GM18511 (cell line): ENCODE data around the gene ATP10B.
"Not testable (repeated sequence)": the region's sequence is repeated elsewhere in the genome, so short reads cannot be mapped to it uniquely, and the experiment has no call there.

Source experiments
- ATAC-seq: cut with Tn5 transposase; IDR thresholded peaks from one replicate; pipeline ENCODE4 v1.9.1; 2021; ENCODE audit warnings: mild to moderate bottlenecking, moderate library complexity; ENCODE audit not compliant: unreplicated experiment

ATP10B gene

DNA sequence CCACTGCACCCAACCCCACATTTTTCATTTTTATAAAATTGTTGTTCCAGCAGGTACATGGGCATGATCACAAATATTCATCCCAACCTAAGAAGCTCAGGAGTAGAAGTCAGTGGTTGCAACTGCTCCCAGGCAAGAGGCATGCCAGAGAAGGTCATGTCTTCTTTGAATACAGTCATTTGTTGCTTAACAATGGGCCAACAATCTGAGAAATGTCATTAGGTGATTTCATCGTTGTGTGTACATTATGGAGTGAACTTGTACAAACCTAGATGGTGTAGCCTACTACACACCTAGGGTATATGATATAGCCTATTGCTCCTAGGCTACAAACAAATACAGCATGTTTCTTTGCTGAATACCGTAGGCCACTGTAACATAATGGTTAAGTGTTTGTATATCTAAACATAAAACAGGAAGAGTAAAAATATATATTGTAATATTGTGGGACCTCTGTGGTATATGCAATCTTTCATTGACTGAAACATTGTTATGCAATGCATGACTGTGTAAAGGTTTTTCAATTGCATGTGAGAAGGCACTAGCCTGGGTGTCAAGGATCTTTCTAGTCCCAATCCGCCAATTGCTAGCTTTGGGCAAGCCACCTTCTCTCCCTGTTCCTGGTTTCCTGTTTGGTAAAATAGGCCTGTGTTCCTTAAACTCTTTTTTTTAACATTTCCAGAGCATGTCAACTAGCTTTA is 27.6 kb downstream of the ATP10B start:
- ATAC-seq, result no peak

DNA sequence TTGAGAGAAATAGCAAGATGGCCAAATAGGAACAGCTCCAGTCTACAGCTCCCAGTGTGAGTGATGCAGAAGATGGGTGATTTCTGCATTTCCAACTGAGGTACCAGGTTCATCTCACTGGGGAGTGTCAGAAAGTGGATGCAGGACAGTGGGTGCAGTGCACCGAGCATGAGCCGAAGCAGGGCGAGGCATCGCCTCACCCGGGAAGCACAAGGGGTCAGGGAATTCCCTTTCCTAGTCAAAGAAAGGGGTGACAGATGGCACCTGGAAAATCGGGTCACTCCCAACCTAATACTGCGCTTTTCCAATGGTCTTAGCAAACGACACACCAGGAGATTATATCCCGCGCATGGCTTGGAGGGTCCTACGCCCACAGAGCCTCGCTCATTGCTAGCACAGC is 39.0 kb downstream of the ATP10B start:
- not testable (repeated sequence) for ATAC-seq

DNA sequence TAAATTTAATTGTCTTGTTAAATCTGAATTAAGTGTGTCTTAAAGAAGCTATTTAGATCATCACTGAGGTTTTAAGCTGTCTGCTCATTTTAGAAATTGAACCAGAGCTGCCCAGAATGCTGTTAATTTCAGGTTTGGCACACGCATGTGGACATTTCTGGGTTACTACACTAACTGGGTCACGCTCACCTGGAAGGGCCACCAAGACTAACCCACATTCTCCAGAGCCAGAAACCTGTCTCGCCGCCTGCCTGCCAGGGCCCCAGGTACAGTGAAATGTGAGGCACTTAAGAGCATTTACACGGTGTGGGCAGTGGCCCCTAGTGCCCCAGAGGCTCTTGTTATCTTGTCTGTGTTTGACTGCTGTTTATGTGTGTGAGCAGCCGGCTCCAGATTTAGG is 46.6 kb downstream of the ATP10B start:
- no peak for ATAC-seq

DNA sequence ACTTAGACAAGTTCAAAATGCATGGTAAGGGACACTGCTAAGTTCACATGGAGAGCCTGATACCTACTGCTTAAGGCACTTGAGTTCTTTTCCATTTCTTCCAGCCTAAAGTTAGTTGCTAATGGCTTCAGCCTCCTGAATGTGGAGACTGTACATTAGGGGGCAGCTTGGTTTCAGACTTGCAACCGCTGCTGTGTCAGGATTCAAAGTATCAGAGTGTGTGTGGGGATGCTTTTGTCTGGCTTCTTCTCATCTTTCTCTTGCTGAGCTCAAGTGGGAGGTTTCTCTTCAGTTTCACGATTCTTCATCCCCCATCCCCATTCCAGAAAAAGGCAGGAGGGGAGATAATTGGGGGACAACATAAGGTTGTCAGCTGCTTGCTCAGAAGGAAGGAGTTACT is 49.4 kb downstream of the ATP10B start:
- ATAC-seq, result peak; percentile 50

DNA sequence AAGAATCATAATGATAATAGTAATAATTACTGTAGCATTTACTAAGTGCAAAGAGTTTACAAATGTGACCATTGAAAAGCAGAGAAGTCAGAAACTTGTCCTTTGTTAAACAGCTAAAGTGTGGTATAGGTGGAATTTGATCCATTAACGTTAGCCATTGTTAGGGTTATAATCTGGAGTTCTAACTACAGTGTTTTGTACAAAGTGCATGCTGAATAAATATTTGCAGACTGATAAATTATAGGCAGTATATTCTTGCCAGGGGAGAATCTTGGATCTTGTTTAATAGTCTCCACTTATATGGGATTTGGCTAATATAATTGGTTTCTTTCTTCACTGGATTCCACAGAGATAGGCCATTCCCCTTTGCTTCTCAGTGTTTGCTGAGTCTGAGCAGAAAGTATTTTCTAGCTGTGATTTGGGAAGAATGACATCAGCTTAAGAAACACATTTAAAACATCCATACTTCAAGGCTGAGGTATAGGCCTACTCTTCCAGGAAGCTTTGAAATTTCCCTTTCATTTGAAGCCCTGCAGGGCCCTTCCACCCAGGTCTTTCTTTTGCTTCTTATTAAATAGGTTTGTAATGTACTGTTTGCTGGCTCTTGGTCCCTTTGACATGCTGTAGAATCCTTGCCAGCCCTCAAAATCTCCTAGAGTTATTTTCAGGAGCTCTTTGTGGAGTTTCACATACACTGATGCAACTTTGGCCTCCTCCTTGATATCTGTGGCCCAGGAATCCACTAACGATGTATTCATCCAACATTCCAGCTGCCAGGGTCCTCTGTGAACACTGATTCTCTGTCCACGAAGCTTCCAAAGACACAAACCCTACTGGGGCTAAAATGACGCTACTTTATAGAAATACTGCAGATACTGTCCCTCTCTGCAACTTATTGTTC is 51.4 kb downstream of the ATP10B start:
- no peak for ATAC-seq

DNA sequence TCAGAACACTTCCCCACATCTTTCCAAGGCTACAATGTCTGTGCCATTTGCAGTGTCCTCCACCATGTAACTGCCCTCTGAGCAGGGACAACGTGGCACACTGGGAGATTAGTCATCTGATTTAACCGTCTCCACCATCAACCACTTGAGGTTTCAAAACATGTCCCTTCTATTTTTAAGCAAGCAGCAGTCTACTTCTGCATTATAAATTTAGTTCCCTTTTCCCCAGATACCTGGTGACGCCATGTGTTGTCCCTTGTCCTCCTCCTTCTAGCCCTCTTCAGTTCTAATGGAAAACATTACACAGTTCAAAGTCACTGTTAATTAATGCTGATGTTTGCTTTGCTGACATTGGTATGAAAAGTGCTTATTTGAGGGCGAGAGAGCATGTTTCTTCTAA is 52.8 kb downstream of the ATP10B start:
- peak; percentile 76 for ATAC-seq

DNA sequence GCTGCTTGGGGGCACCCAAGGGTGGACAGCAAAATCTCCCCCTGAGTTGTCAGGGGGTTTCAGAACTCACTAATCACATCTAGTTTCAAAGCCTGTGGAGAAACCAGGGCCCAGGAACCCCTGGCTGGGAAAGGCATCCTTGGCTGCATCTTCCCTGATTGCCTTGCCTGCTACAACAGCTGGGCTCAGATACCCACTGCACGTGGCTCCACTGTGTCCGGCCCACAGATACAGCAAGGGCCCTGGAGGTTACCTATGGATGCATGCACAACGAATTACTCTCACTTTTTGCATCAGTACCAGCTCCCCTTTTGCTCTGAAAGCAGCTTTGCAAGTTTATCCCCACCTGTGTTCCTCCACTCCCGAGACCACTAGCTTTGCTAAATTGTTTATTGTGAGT is 55.0 kb downstream of the ATP10B start:
- ATAC-seq, result no peak

DNA sequence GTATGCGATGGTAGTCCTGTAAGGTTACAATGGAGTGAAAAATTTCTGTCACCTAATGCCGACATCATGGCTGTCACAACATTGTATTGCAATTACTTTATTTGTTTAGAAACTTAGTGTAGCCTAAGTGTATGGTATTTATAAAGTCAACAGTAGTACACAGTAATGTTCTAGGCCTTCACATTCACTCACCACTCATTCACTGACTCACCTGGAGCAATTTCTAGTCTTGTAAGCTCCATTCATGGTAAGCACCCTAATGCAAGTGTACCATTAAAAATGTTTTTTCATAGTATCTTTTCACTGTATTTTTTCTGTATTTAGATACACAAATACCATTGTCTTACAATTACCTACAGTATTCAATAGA is 58.5 kb downstream of the ATP10B start:
- no peak for ATAC-seq

DNA sequence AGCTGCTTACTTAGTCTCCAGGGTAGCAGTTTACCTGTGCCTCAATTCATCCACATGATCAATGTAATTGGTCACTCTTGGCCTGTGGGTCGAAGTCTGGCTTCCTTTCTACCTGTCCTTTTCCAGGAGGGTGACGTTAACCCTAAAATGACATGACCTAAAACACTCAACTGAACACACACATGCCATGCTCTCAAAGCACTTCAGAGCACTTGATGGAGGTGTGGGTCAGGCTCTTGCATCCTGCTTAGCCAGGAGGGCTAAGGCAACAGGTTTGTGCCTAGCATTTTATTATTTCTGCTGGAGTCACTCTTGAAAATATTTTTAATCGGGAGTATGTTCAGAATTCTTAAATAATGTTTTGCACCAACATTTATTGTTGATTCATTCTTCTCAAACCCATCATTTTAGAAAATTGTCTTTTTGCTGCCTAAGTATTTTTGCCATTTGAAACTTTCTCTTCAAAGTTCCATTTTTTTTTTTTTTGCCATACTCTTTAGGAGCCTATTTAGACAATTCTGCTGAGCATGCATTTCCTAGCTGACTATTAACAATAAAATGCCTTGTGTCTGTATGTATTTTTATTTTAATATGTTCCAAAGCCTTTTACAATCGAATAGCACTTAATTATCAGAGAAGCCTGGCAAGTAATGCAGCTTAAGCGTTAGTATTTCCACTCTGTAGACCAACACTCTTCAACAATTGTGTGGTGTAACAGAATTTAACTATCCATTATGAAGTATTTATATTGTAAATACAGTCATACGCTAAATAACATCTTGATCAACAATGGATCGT is 59.1 kb downstream of the ATP10B start:
- no peak for ATAC-seq

DNA sequence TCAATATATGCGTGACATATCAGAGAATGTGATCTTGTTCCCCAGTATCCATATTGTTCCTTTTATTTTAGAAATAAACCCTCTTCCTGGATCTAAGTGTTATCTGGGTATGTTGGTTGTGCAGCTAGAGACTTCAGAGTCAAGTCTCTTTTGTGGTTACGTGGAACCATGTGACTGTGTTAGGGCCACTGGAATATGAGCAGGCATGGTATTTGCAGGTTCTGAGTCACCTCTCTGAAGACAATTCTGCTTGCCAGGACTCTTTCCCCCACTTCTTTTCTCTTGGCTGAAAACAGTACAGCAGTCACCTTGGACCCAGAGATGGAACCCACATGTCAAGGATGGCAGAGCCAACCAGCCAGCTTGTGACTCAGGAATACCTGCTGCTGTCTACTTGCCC is 59.7 kb downstream of the ATP10B start:
- no peak for ATAC-seq

DNA sequence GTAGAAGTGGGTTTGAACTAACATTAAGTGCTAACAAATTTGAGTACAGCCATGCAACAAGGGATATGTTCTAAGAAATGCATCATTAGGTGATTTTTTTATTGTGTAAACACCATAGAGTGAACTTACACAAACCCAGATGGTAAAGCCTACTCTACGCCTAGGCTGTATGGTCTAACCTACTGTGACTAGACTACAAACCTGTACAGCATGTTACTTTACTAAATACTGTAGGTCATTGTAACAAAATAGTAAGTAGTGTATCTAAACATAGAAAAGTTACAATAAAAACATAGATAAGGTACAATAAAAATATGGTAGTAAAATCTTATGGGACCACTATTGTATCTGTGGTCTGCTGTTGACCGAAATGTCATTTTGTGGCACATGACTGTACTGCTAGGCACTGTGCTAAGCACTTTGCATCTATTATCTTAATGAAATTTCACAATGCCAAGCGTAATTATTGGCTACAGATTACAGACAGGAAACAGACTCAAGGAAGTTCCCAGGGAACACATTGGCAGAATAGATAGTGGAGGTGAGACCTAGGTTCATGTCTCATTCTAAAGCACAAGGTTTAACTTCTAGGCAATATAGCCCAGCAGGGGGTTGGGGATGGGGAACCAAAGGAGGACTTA is 62.7 kb downstream of the ATP10B start:
- ATAC-seq, result no peak

DNA sequence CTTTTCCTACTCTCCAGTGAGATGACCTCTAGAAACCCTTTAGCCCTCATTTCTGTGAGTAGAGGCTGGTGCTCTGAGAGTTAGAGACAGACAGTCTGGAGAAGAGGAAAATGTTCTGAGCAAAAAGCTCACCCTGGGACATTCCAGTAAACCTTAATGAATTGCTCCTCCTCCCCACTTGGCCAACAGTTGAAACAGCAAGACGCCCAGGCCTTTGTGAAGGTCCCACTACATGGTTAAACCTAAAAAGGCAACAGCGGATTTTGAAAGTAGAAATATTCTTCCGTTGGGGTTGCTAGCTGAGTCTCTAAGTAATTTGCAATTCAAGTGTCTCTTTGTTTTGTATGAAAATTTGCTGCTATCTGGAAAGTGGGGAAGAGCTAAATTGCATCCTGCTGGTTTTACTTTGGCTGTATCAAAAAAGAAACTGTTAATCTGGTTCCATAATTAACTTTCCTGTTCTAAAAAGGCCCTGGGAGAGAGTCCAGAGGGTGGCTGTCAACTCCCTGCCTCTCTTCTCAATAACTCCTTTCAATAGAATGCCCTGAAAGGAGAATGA is 63.8 kb downstream of the ATP10B start:
- ATAC-seq, result no peak

DNA sequence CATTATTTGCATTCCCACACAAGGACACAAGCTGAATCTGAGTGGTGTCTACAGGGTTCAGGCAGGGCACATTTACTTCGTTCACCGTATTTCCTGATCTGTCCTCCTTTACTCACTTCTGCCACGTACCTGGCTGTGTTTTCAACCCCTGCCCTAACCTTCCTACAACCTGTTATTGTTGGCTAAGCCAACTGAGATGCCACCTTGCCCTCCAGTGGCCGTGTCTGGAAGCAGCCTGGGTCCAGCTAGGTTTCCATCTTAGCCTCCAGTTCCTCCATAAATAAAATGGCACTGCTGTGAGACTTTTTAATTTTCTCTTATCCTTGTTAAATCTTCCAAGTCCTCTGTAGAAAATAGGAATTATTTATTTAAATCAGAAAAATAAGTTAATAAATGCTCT is 64.8 kb downstream of the ATP10B start:
- peak; percentile 71 for ATAC-seq

DNA sequence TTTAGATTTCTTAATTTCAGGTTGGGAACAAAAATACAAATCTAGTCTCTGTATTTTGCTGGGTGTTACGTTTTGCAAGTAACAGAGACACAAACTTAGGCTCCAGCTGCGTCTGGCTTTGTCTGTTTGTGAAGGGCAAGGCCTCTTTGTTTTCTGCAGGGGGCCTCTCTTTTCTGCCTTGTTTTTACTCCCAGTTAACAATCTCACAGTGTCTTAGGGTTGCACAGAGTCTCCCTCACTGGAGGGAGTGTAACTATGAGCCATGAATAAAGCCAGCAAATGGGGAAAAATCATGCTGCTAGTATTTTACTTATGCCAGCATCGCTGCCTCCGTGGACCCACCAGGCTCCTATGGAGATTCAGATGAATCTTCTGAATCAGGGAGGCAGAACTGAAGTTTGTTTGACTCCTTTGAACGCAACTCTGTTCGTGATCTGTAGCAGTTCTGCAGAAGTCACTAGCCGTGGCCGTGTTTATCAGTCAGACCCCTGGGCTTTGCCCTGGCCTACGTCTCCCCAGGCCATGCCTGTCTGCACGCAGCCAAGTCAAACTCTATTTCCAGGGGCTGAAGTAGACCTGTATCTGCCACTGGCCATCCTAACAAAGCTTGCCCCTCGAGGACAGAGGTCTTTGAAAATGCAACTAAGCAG is 77.2 kb downstream of the ATP10B start:
- no peak for ATAC-seq

DNA sequence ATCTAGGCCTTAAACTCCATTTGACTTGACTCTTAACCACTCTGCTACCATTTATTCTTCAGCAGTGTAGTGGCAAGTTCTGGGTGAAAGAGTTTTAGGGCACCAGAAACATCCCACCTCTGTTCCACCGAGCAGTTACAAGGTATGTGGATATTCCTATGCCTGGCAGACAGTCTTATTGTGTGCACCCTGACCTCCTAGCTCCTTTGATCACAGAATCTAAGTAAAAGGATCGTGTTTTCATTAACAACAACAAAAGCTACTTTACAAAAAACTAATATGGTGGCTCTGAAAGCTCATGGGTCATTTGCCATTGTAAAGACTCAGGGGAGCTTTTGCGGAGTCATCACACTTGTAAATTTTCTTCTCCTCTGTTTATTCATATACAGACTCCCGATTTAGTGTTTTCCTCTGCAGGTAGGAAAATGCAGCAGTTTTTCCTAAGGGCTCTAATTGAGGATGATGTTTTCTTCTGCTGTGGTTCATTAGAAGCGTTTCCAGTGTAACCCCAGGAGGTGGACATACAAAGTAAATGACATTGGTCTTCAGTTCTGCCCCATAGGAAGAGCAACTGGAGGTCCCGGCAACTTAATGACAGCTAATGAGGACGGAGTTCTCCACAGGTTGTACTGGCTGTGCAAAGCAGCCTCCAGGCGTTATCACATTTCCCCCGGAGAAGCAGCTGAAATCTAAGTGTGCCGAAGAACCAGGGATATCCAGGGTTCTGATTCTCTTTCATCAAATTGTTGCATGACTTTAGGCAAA is 78.2 kb downstream of the ATP10B start:
- ATAC-seq, result no peak

DNA sequence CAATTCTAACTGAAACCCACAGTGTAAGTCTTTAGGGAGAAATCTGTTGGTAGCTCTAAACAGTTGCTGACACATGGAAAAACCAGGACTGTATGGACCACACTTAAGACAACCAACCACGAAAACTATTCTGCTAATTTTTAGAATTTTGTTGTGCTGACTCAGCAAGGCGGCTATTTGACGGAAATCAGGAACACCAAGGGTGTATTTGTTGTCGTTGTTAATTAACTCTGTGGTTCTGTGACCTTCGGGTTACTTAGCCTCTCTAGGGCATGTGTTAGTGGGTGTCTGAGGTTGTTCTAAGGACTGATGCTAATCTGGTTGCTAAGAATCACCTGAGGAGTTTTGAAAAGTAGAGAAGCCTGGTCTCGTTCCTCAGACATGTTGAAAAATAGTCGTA is 79.2 kb downstream of the ATP10B start:
- ATAC-seq, result no peak

DNA sequence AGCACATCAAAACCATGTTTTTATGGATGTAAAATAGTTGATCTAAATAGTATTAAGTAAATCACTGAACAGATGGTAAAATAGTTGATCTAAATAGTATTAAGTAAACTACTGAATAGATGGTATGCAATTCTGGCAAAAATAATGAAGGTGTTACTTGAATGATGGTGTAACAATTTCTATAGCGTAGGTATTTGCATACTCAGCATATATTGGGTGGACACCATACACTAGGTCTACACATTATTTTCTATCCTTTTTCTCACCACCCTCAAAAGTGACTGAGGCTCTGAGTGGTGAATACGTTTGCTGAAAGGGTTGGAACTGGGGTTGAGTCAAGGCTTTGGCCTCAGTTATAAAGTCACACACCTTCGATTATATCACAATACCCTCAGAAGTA is 81.3 kb downstream of the ATP10B start:
- no peak for ATAC-seq

DNA sequence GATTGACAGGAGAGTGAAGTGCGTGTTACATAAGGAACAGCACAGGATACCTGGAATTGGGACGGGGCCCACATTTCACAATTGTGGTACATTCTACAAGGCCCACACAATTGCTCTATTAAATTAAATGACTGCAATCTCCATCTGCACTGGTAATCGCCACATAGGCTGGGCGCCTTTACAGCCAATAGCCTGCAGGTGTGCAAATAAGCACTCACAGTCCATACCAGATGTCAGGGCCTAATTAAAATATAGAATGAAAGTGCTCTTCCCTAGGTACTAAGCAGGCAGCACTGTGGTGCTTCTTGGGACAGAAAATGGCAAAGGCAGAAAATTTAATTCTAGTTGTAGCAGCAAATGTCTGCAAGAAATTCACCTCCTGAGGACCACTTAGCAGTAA is 82.7 kb downstream of the ATP10B start:
- no peak for ATAC-seq

DNA sequence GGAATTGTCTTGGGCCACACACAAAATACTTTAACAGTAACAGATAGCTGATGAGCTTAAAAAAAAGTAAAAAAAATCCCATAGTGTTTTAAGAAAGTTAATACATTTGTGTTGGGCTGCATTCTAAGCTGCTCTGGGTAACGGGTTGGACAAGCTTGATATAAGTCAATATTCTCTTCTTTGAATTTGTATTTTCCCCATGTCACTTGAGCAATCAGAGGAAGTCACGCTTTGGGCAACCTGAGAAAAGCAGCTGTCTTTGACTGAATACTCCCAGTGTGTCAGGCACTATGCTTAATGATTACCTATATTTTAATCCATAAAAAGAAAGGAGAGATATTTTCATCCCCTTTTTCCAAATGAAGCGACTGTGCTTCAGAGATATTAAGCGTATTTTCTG is 84.9 kb downstream of the ATP10B start:
- no peak for ATAC-seq

DNA sequence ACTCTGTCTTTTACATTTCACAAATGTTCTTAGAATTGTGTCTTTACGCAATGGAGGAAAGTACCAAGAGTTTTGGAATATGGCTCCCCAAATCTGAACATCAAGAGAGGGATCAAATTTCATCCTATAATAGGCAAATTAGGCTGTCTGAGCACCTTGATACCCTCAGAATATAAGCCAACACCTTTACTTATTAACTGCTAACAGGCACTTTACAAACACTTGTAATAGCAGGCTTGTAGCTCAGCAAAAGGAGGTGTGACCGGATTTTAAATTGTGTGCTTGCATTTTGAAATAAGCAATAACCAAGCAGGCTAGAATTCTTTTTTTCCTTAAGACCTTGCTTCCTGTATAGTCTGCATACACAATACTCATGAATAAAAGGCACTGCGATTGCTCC is 92.0 kb downstream of the ATP10B start:
- ATAC-seq, result no peak
